K562 (cell line): ENCODE measurements around the gene MYL9. TPM values are rescaled to one million over a fixed set of nuclear protein-coding genes. Genes with fewer than 3 reads are reported as not detected.

Source experiments
- BRD9 ChIP-seq: fragments of 450-650 bp; IDR thresholded peaks from 2 replicates; pipeline ENCODE4 v1.6.1; 2018; ENCODE audit warnings: low read depth; ENCODE audit not compliant: partially characterized antibody
- FOSL1 ChIP-seq: fragments of 200-800 bp; sonication (Bioruptor generic); conservative IDR thresholded peaks from 2 replicates; pipeline ENCODE4 v1.6.1; 2016; ENCODE audit warnings: missing genetic modification characterization, missing compliant biosample characterization
- HIVEP1 ChIP-seq: fragments of 250-450 bp; sonication (Bioruptor Pico); IDR thresholded peaks from 2 replicates; pipeline ENCODE4 v1.4.0; 2020; ENCODE audit warnings: mild to moderate bottlenecking
- IRF9 ChIP-seq: fragments of 450-650 bp; IDR thresholded peaks from 2 replicates; pipeline ENCODE4 v1.6.1; 2016; ENCODE audit warnings: missing biosample characterization, missing genetic modification characterization
- KDM2B ChIP-seq: fragments of 250-450 bp; sonication (Bioruptor Pico); IDR thresholded peaks from 2 replicates; pipeline ENCODE4 v1.8.0; 2021; ENCODE audit warnings: mild to moderate bottlenecking, moderate library complexity
- KLF1 ChIP-seq: fragments of 450-650 bp; IDR thresholded peaks from 2 replicates; pipeline ENCODE4 v1.6.1; 2016; ENCODE audit warnings: missing genetic modification characterization, missing compliant biosample characterization
- LCOR ChIP-seq: sonication (generic); formaldehyde crosslinking; IDR thresholded peaks from 2 replicates; pipeline ENCODE4 v1.8.0; 2022; ENCODE audit warnings: mild to moderate bottlenecking, missing genetic modification reagents
- PCBP2 ChIP-seq: fragments of 200-400 bp; formaldehyde crosslinking; IDR thresholded peaks from 2 replicates; pipeline ENCODE4 v1.6.1; 2018; ENCODE audit warnings: low read length, low read depth, mild to moderate bottlenecking, moderate library complexity; ENCODE audit not compliant: poor library complexity, severe bottlenecking
- PHF20 ChIP-seq: fragments of 450-650 bp; IDR thresholded peaks from 2 replicates; pipeline ENCODE4 v1.6.1; 2018; ENCODE audit not compliant: partially characterized antibody
- POLR3A ChIP-seq: IDR thresholded peaks from 2 replicates; pipeline ENCODE4 v1.6.1; 2011; ENCODE audit warnings: borderline replicate concordance, mild to moderate bottlenecking, moderate library complexity; ENCODE audit not compliant: insufficient read length, insufficient read depth; ENCODE audit errors: extremely low read depth
- RFX1 ChIP-seq: fragments of 450-650 bp; IDR thresholded peaks from 2 replicates; pipeline ENCODE4 v1.6.1; 2016; ENCODE audit warnings: mild to moderate bottlenecking, moderate library complexity
- SAP30 ChIP-seq: fragments of 200-600 bp; sonication (generic); IDR thresholded peaks from 2 replicates; pipeline ENCODE4 v1.6.1; 2012; ENCODE audit warnings: borderline replicate concordance, low read depth, mild to moderate bottlenecking, moderate library complexity, low read length, control low read depth, inconsistent platforms; ENCODE audit not compliant: insufficient read depth, poor library complexity, severe bottlenecking
- SETDB1 ChIP-seq: IDR thresholded peaks from one replicate; pipeline ENCODE4 v1.6.1; 2012; ENCODE audit warnings: low read length, control low read depth, inconsistent platforms
- TEAD4 ChIP-seq, 2 experiments: sonication (generic) in 1 of 2; formaldehyde crosslinking in 1 of 2; IDR thresholded peaks; 2 replicates each; pipeline versions ENCODE4 v1.6.1 to v1.8.0; 2012 to 2022; ENCODE audit warnings: borderline replicate concordance in 1 of 2, inconsistent platforms in 1 of 2, low read length in 1 of 2, mild to moderate bottlenecking in 1 of 2, missing genetic modification reagents in 1 of 2
- ZFP36 ChIP-seq: fragments of 150-350 bp; IDR thresholded peaks from 2 replicates; pipeline ENCODE4 v1.6.1; 2018; ENCODE audit warnings: low read length, low read depth; ENCODE audit not compliant: partially characterized antibody
- ZNF165 ChIP-seq: fragments of 250-450 bp; sonication (Bioruptor Pico); IDR thresholded peaks from 2 replicates; pipeline ENCODE4 v1.4.0; 2020; ENCODE audit warnings: borderline replicate concordance
- ZNF24 ChIP-seq: fragments of 450-650 bp; IDR thresholded peaks from 2 replicates; pipeline ENCODE4 v1.6.1; 2016
- ZNF444 ChIP-seq: fragments of 250-450 bp; sonication (Bioruptor Pico); IDR thresholded peaks from 2 replicates; pipeline ENCODE4 v1.4.0; 2020; ENCODE audit warnings: mild to moderate bottlenecking, moderate library complexity
- polyA plus RNA-seq, 8 experiments: library from polyadenylated mRNA; depleted of rRNA in 4 of 8; stranded (reverse) in 5 of 8; unstranded in 3 of 8; fragments of >200 nt; fragmentation: Nextera tagmentation in 2 of 8; fragmentation: Illumina TruSeq in 1 of 8; extraction: Ambion mirVana in 2 of 8; extraction: Trizol in 1 of 8; gene quantifications; 2 replicates each; pipeline versions ENCODE4 v1.2.1 to v1.2.3, GENCODE V29; 2011 to 2014; ENCODE audit warnings: inconsistent platforms in 1 of 8, missing spikeins in 1 of 8
- total RNA-seq, 7 experiments: library from RNA; depleted of rRNA in 6 of 7; stranded (reverse); fragments of >200 nt in 6 of 7; fragmentation: Illumina TruSeq in 2 of 7; extraction: Trizol in 2 of 7; gene quantifications; 2 replicates each; pipeline versions ENCODE4 v1.2.1 to v1.2.3, GENCODE V29; 2011 to 2021; ENCODE audit warnings: low replicate concordance in 1 of 7
- TF ChIP-seq, protein P1 (sequence below), 2 experiments: fragments of 450-650 bp; IDR thresholded peaks; 2 replicates each; pipeline ENCODE4 v1.6.1; 2016
- TF ChIP-seq, protein P2 (sequence below): IDR thresholded peaks from 2 replicates; pipeline ENCODE4 v1.6.1; 2012; ENCODE audit warnings: low read depth, low read length, improper control_type of control experiment, borderline replicate concordance
- TF ChIP-seq, protein P3 (sequence below): sonication (generic); formaldehyde crosslinking; IDR thresholded peaks from 2 replicates; pipeline ENCODE4 v1.8.0; 2022; ENCODE audit warnings: mild to moderate bottlenecking, missing genetic modification reagents

The MYL9 gene
- total and polyA plus RNA-seq, 9 of the 15 experiments (the other 6 are each of a cell fraction or from before 2014, with no cell fraction given), result 0.11 to 3.2 (median 0.81) TPM; not detected in 1

GRCh38 chr20:36547186-36548005 lies 6.1 kb downstream of the MYL9 start (continued):
- TF ChIP-seq HIVEP1 (no peak), ZNF444 (CRISPR knock-in tag) (no peak), FOSL1 (tag) (0 out of 2 replicates have a peak, but pooled peaks have one; percentile 18), PHF20 (no peak), LCOR (CRISPR knock-in tag) (no peak), IRF9 (tag) (no peak), PCBP2 (no peak), KLF1 (tag) (no peak), KDM2B (no peak), ZFP36 (peak; percentile 87), ZNF165 (CRISPR knock-in tag) (no peak), TEAD4 (IDR thresholded peaks at IDR 0.05; ENCODE audit: low read length) (no peak), TEAD4 (CRISPR knock-in tag; IDR thresholded peaks at IDR 0.05; ENCODE audit: borderline replicate concordance) (no peak), POLR3A (no peak), RFX1 (no peak), BRD9 (peak; percentile 33), SAP30 (no peak), ZNF24 (no peak), SETDB1 (no peak)
- TF ChIP-seq, protein P1, sequence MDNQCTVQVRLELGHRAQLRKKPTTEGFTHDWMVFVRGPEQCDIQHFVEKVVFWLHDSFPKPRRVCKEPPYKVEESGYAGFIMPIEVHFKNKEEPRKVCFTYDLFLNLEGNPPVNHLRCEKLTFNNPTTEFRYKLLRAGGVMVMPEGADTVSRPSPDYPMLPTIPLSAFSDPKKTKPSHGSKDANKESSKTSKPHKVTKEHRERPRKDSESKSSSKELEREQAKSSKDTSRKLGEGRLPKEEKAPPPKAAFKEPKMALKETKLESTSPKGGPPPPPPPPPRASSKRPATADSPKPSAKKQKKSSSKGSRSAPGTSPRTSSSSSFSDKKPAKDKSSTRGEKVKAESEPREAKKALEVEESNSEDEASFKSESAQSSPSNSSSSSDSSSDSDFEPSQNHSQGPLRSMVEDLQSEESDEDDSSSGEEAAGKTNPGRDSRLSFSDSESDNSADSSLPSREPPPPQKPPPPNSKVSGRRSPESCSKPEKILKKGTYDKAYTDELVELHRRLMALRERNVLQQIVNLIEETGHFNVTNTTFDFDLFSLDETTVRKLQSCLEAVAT (IDR thresholded peaks at IDR 0.05), result no peak
- TF ChIP-seq, protein P2, sequence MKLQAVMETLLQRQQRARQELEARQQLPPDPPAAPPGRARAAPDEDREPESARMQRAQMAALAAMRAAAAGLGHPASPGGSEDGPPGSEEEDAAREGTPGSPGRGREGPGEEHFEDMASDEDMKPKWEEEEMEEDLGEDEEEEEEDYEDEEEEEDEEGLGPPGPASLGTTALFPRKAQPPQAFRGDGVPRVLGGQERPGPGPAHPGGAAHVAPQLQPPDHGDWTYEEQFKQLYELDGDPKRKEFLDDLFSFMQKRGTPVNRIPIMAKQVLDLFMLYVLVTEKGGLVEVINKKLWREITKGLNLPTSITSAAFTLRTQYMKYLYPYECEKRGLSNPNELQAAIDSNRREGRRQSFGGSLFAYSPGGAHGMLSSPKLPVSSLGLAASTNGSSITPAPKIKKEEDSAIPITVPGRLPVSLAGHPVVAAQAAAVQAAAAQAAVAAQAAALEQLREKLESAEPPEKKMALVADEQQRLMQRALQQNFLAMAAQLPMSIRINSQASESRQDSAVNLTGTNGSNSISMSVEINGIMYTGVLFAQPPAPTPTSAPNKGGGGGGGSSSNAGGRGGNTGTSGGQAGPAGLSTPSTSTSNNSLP, result no peak
- TF ChIP-seq, protein P3, sequence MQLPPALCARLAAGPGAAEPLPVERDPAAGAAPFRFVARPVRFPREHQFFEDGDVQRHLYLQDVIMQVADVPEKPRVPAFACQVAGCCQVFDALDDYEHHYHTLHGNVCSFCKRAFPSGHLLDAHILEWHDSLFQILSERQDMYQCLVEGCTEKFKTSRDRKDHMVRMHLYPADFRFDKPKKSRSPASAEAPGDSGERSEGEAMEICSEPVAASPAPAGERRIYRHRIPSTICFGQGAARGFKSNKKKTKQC (CRISPR knock-in tag), result no peak
